Measurements from ENCODE around the gene TBC1D10A.

The TBC1D10A gene

DNA sequence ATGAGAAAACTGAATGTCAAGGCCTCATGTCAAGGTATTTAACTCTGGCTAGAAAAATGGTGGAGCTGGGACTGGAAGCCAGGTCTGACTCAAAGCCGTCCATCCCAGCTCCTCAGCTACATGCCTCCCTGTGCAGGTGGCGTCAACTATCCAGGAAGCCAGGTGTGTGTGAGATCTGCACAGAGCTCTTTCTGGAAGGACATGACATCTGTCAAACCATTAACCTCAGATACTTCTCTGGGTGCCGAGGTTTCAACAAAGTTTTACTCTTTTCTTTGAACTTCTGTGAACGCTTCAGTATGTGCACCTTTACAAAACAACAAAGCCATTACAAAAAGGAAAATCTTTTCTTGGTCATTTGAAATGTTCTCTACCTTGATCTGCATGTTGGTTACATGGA, 30.4 kb downstream of the TBC1D10A start:
- TF ChIP-seq MYC (IDR thresholded peaks at IDR 0.05; ENCODE audit: low read depth, low read length) (no peak), POLR2A (IDR thresholded peaks at IDR 0.05; ENCODE audit: extremely low read depth, insufficient read length) (no peak)
- TF ChIP-seq, protein P1, sequence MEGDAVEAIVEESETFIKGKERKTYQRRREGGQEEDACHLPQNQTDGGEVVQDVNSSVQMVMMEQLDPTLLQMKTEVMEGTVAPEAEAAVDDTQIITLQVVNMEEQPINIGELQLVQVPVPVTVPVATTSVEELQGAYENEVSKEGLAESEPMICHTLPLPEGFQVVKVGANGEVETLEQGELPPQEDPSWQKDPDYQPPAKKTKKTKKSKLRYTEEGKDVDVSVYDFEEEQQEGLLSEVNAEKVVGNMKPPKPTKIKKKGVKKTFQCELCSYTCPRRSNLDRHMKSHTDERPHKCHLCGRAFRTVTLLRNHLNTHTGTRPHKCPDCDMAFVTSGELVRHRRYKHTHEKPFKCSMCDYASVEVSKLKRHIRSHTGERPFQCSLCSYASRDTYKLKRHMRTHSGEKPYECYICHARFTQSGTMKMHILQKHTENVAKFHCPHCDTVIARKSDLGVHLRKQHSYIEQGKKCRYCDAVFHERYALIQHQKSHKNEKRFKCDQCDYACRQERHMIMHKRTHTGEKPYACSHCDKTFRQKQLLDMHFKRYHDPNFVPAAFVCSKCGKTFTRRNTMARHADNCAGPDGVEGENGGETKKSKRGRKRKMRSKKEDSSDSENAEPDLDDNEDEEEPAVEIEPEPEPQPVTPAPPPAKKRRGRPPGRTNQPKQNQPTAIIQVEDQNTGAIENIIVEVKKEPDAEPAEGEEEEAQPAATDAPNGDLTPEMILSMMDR (IDR thresholded peaks at IDR 0.05; ENCODE audit: low read depth, low read length): no peak
- TF ChIP-seq, protein P2, sequence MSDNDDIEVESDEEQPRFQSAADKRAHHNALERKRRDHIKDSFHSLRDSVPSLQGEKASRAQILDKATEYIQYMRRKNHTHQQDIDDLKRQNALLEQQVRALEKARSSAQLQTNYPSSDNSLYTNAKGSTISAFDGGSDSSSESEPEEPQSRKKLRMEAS (IDR thresholded peaks at IDR 0.05; ENCODE audit: low read depth, low read length): no peak
- no peak overlapping the region for H3K4me3 ChIP-seq (ENCODE audit: low read depth, low read length)
- DNase-seq (ENCODE audit: low read depth): no peak

GRCh38 chr22:30295576-30295975, 31.2 kb downstream of the TBC1D10A start:
- DNase-seq (ENCODE audit: low read depth): no peak
- TF ChIP-seq, protein P1 (IDR thresholded peaks at IDR 0.05; ENCODE audit: low read depth, low read length): no peak
- TF ChIP-seq MYC (IDR thresholded peaks at IDR 0.05; ENCODE audit: low read depth, low read length): no peak
- TF ChIP-seq, protein P2 (IDR thresholded peaks at IDR 0.05; ENCODE audit: low read depth, low read length): no peak
- TF ChIP-seq POLR2A (IDR thresholded peaks at IDR 0.05; ENCODE audit: extremely low read depth, insufficient read length): no peak
- no peak overlapping the region for H3K4me3 ChIP-seq (ENCODE audit: low read depth, low read length)

- TF ChIP-seq MYC (IDR thresholded peaks at IDR 0.05; ENCODE audit: low read depth, low read length) (no peak), POLR2A (IDR thresholded peaks at IDR 0.05; ENCODE audit: extremely low read depth, insufficient read length) (no peak)
- TF ChIP-seq, protein P2 (IDR thresholded peaks at IDR 0.05; ENCODE audit: low read depth, low read length): no peak
- TF ChIP-seq, protein P1 (IDR thresholded peaks at IDR 0.05; ENCODE audit: low read depth, low read length): no peak
- H3K4me3 ChIP-seq (ENCODE audit: low read depth, low read length): no peak overlapping the region
- DNase-seq (ENCODE audit: low read depth): no peak
These were observed 31.9 kb downstream of the TBC1D10A start for GRCh38 chr22:30294830-30295229.

GRCh38 chr22:30294066-30294465, 32.7 kb downstream of the TBC1D10A start:
- no peak for TF ChIP-seq POLR2A (IDR thresholded peaks at IDR 0.05; ENCODE audit: extremely low read depth, insufficient read length)
- TF ChIP-seq, protein P1 (IDR thresholded peaks at IDR 0.05; ENCODE audit: low read depth, low read length): no peak
- TF ChIP-seq MYC (IDR thresholded peaks at IDR 0.05; ENCODE audit: low read depth, low read length): no peak
- H3K4me3 ChIP-seq (ENCODE audit: low read depth, low read length): no peak overlapping the region
- no peak for DNase-seq (ENCODE audit: low read depth)

GRCh38 chr22:30293026-30293425, 33.7 kb downstream of the TBC1D10A start:
- no peak overlapping the region for H3K4me3 ChIP-seq (ENCODE audit: low read depth, low read length)
- TF ChIP-seq, protein P1 (IDR thresholded peaks at IDR 0.05; ENCODE audit: low read depth, low read length): no peak
- TF ChIP-seq POLR2A (IDR thresholded peaks at IDR 0.05; ENCODE audit: extremely low read depth, insufficient read length) (no peak), MYC (IDR thresholded peaks at IDR 0.05; ENCODE audit: low read depth, low read length) (no peak)
- TF ChIP-seq, protein P2 (IDR thresholded peaks at IDR 0.05; ENCODE audit: low read depth, low read length): no peak
- DNase-seq (ENCODE audit: low read depth): no peak
